HEK293T (cell line): ENCODE results near the gene RTP4.

Experiments used
- CTCF ChIA-PET: fragments of 350-600 bp; formaldehyde crosslinking; extraction: SDS; loops from one replicate; lab custom pipeline; 2021; ENCODE audit warnings: antibody characterized with exemption, inconsistent platforms; lab: Yijun Ruan, JAX
- POLR2A ChIA-PET: fragments of 350-600 bp; formaldehyde crosslinking; extraction: SDS; loops from one replicate; lab custom pipeline; 2020; ENCODE audit warnings: antibody characterized with exemption, inconsistent platforms; lab: Yijun Ruan, JAX
- DNase-seq: peaks from one replicate; pipeline ENCODE4 v3.0.0; 2012; ENCODE audit warnings: mixed read lengths; ENCODE audit errors: extremely low spot score
- ARNT ChIP-seq: fragments of 450-650 bp; IDR thresholded peaks from 2 replicates; pipeline ENCODE4 v1.6.1; 2017; ENCODE audit warnings: mild to moderate bottlenecking
- BHLHE40 ChIP-seq: fragments of 450-650 bp; IDR thresholded peaks from 2 replicates; pipeline ENCODE4 v1.6.1; 2016; ENCODE audit warnings: mild to moderate bottlenecking, moderate library complexity, borderline replicate concordance
- CTBP1 ChIP-seq: fragments of 450-650 bp; IDR thresholded peaks from 2 replicates; pipeline ENCODE4 v1.6.1; 2016; ENCODE audit warnings: borderline replicate concordance
- ELF4 ChIP-seq: fragments of 450-650 bp; IDR thresholded peaks from 2 replicates; pipeline ENCODE4 v1.6.1; 2017; ENCODE audit warnings: antibody characterized with exemption
- FOXA1 ChIP-seq: fragments of 450-650 bp; IDR thresholded peaks from 2 replicates; pipeline ENCODE4 v1.6.1; 2016; ENCODE audit warnings: mild to moderate bottlenecking
- FOXK2 ChIP-seq: fragments of 450-650 bp; IDR thresholded peaks from 2 replicates; pipeline ENCODE4 v1.6.1; 2016; ENCODE audit warnings: mild to moderate bottlenecking
- FOXM1 ChIP-seq: fragments of 450-650 bp; IDR thresholded peaks from 2 replicates; pipeline ENCODE4 v1.6.1; 2017; ENCODE audit warnings: mild to moderate bottlenecking, borderline replicate concordance
- HDGF ChIP-seq: fragments of 450-650 bp; IDR thresholded peaks from 2 replicates; pipeline ENCODE4 v1.6.1; 2017; ENCODE audit warnings: antibody characterized with exemption, borderline replicate concordance
- L3MBTL2 ChIP-seq: fragments of 450-650 bp; conservative IDR thresholded peaks from 2 replicates; pipeline ENCODE4 v1.6.1; 2016; ENCODE audit warnings: mild to moderate bottlenecking
- LEF1 ChIP-seq: fragments of 450-650 bp; IDR thresholded peaks from 2 replicates; pipeline ENCODE4 v1.6.1; 2017; ENCODE audit warnings: mild to moderate bottlenecking, borderline replicate concordance
- NFRKB ChIP-seq: fragments of 450-650 bp; IDR thresholded peaks from 2 replicates; pipeline ENCODE4 v1.6.1; 2016; ENCODE audit warnings: mild to moderate bottlenecking, moderate library complexity
- SP1 ChIP-seq: fragments of 450-650 bp; IDR thresholded peaks from 2 replicates; pipeline ENCODE4 v1.6.1; 2017
- SUZ12 ChIP-seq: fragments of 450-650 bp; IDR thresholded peaks from 2 replicates; pipeline ENCODE4 v1.6.1; 2016; ENCODE audit warnings: mild to moderate bottlenecking
- TARDBP ChIP-seq: fragments of 450-650 bp; IDR thresholded peaks from 2 replicates; pipeline ENCODE4 v1.6.1; 2016
- ZNF384 ChIP-seq: fragments of 450-650 bp; IDR thresholded peaks from 2 replicates; pipeline ENCODE4 v1.6.1; 2016
- TF ChIP-seq, protein P1 (sequence below): fragments of 450-650 bp; IDR thresholded peaks from 2 replicates; pipeline ENCODE4 v1.6.1; 2016

Gene RTP4

DNA sequence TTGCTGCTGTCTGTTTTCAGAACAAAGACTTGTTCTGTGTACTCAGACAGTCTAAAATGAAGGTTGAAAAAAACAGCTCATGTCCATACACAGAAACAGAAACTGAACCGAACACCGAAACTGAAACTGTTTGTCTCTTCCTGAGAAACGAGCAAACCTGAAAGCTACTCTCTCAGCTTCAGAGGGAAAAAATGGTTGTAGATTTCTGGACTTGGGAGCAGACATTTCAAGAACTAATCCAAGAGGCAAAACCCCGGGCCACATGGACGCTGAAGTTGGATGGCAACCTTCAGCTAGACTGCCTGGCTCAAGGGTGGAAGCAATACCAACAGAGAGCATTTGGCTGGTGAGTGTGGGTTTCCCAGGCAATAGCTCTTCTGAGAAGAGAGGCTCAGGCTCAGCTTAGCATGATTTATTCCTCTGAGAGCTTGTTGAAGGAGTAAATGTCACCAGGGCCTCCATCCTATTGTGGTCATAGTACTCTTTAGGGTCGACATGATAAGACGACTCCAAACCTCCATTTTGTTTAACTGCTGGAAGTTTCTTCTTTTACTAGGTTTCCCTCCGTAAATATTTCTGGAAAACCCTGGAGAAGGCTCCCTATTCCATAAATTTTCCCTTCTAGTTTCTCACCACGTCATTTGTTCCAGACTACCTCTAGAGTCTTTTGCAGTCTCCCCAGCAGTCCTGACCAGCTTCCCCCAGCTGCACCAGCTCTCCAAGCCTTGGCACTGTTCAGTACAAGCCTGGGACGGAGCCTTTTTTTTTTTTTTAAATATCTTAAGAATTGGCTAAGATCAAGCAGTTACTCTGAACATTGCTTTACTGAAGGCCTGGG lies at the start of gene RTP4:
Gene RTP4, plus strand, starts transcription at position 135 of the 838 bp plus-strand sequence. Its CDS starts 57 bp downstream, at position 192.
- no peak for DNase-seq
- CTCF ChIA-PET: interaction anchor here (0.6 kb wide), 1 partner anchor 1693 kb away, joined by 3 read pairs; no protein-coding TSS in a partner anchor
- POLR2A ChIA-PET: interaction anchor here (0.6 kb wide), 1 partner anchor 408 kb away, joined by 3 read pairs; no protein-coding TSS in a partner anchor
- TF ChIP-seq FOXA1: no peak
- no peak for TF ChIP-seq ZNF384
- no peak for TF ChIP-seq LEF1

GRCh38 chr3:187318819-187319616 lies 49.2 kb upstream of the RTP4 start:
- ChIA-PET POLR2A (interaction anchor here (2.0 kb wide), 1 partner anchor 361 kb away, joined by 5 read pairs; no protein-coding TSS in a partner anchor), CTCF (interaction anchor here (0.6 to 5.8 kb wide), 18 partner anchors 11 to 395 kb away, joined by 3 to 119 read pairs (median 4); no protein-coding TSS in a partner anchor)
- DNase-seq: peak; percentile 42
- TF ChIP-seq L3MBTL2 (no peak), CTBP1 (no peak), BHLHE40 (no peak), NFRKB (no peak), SUZ12 (no peak), FOXK2 (no peak), HDGF (no peak), LEF1 (no peak), ELF4 (no peak), ARNT (no peak), ZNF384 (no peak), SP1 (no peak), TARDBP (no peak), FOXA1 (no peak), FOXM1 (no peak)
- TF ChIP-seq, protein P1, sequence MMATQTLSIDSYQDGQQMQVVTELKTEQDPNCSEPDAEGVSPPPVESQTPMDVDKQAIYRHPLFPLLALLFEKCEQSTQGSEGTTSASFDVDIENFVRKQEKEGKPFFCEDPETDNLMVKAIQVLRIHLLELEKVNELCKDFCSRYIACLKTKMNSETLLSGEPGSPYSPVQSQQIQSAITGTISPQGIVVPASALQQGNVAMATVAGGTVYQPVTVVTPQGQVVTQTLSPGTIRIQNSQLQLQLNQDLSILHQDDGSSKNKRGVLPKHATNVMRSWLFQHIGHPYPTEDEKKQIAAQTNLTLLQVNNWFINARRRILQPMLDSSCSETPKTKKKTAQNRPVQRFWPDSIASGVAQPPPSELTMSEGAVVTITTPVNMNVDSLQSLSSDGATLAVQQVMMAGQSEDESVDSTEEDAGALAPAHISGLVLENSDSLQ: no peak

DNA sequence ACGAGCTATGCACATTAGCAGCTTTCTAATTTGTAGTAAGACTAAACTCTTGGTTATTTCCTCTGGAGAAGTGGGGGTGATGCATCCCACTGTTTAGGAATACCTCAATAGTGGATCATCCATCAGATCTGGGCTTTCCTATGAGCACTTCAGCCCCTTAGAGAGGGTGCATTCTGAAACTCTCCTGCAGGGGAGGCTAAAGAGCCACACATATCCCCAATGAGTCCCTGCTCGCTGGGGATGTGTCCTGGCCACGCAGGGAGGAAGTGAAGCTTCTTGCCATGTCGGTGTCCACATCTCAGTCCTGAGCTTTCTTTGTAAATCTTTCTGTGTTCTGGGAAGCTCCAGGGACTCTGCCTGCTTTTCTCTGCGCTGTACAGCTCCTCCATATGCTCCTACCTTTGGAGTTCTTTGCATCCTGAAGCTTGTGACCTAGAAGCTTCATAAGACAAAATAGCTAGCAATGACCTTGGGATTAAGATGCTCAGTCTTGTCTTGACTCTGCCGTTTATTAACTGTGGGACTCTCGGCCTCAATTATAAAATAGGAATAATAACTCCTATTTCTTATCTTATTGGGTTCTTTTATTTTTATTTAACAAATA lies 48.4 kb upstream of the RTP4 start:
- DNase-seq: peak; percentile 60
- POLR2A ChIA-PET: interaction anchor here (2.0 kb wide), 1 partner anchor 360 kb away, joined by 5 read pairs; no protein-coding TSS in a partner anchor

GRCh38 chr3:187321766-187322165 lies 46.4 kb upstream of the RTP4 start:
- DNase-seq: no peak
- ChIA-PET POLR2A (no interaction called here), CTCF (interaction anchor here (0.9 to 1.3 kb wide), 2 partner anchors 99 to 358 kb away, joined by 3 read pairs; no protein-coding TSS in a partner anchor)
- no peak for TF ChIP-seq CTBP1
- TF ChIP-seq BHLHE40: no peak
- no peak for TF ChIP-seq HDGF
- TF ChIP-seq SUZ12: no peak
- no peak for TF ChIP-seq FOXK2

More for the DNA sequence above, 48.4 kb upstream of the RTP4 start:
- no peak for TF ChIP-seq FOXM1
- TF ChIP-seq NFRKB: no peak
- TF ChIP-seq FOXA1: no peak
- TF ChIP-seq SP1: no peak
- no peak for TF ChIP-seq L3MBTL2
- no peak for TF ChIP-seq ZNF384
- CTCF ChIA-PET: interaction anchor here (0.5 to 5.8 kb wide), 23 partner anchors 8 to 394 kb away, joined by 3 to 119 read pairs (median 4); no protein-coding TSS in a partner anchor

GRCh38 chr3:187322291-187322690 lies 45.9 kb upstream of the RTP4 start:
- POLR2A ChIA-PET: no interaction called here
- CTCF ChIA-PET: interaction anchor here (0.9 to 1.3 kb wide), 2 partner anchors 100 to 357 kb away, joined by 3 read pairs; no protein-coding TSS in a partner anchor
- TF ChIP-seq HDGF: no peak
- no peak for TF ChIP-seq BHLHE40
- TF ChIP-seq L3MBTL2: no peak
- TF ChIP-seq TARDBP: no peak
- TF ChIP-seq ARNT: no peak
- TF ChIP-seq SUZ12: no peak
- no peak for TF ChIP-seq FOXA1
- no peak for TF ChIP-seq CTBP1
- no peak for TF ChIP-seq FOXK2
- TF ChIP-seq FOXM1: no peak
- TF ChIP-seq, protein P1: no peak
- no peak for TF ChIP-seq ELF4
- no peak for TF ChIP-seq SP1
- DNase-seq: no peak
